ENCODE data around the gene COL4A2.
A peak's percentile ranks its signal among the peaks of the same experiment; 100 is the strongest.

The COL4A2 gene

DNA sequence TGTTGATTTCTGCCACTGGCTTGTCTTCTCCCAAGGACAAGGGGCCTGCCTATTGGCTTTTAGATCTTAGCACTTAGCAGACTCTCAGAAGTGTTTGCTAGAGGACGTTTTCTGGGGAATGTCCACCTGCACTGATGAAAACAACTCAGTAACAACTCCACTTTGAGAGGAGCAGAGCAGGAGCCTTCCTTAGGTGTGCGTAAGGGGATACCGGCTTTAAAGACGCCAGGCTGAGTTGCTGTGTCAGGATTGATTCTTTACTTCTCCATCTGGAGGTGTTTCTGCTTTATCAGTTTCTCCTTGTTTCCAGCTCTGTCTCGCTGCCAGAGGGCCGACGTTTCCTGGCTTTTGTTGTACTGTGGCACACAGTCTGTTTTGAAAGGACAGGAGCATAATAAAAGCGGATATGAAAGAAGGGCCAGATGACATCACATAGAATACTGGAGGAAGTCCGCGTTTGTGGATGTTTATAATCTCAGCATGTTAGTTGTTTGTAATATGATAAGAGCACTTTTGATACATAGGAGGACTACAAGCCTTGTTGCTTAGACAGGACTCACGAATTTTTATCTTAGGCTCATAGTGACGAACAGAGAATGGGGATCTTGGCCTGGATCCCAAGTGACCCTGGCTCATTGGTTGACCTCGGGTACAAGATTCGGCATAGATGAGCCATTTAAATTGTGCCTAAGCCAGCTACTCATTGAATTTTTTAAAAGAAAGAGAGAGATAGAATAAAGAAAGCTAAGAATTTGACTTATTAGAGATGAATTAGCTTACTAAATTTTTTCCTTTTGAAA, 34.6 kb downstream of the COL4A2 start:
- no peak for DNase-seq

DNA sequence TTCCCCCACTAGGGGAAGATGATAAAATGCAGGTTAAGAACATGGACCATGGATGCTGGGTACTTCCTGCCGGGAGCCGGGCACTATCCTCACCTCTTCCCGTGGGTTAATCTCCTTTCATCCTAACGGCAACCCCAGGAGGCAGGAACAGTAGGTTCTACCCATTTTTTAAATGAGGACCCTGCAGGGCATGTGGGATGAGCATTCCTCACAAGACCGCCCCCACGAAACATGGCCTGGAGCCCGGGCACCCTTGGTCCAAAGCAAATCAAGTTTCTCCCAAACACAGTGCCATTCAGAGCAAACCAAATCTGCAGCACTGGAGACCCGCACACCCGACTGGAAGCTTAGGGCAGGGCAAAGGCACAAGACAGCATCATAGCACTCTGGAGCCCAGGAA, 35.4 kb downstream of the COL4A2 start:
- DNase-seq: no peak

DNA sequence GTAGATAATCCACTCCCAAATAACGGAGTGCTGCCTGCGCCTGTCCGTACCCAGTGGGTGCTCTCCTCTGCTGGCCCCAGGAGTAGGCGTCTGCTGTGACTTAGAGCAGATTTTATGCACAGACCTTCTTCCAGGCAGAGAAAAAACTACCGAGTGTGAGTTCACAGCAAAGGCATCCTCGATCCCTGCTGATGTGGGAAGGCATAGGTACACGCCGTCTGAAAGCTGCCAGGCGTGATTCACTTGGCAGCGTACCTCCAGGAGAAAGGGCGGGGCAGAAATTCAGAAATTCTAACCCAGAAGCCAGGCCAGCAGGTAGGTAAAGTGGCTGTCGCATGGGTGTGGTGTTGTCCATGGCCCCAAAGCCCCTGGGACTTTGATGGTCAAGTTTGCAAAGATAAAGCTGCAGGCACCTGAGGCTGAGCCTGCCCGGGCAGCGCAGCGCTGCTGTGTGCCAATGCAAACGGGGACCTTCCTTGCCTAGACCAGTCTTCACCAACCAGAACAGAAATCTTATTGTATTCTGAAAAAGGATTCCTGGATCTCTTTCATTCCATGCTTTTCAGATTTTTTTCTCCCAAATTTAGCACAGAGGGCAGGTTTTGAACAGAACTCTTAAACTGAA, 36.3 kb downstream of the COL4A2 start:
- DNase-seq: no peak

DNA sequence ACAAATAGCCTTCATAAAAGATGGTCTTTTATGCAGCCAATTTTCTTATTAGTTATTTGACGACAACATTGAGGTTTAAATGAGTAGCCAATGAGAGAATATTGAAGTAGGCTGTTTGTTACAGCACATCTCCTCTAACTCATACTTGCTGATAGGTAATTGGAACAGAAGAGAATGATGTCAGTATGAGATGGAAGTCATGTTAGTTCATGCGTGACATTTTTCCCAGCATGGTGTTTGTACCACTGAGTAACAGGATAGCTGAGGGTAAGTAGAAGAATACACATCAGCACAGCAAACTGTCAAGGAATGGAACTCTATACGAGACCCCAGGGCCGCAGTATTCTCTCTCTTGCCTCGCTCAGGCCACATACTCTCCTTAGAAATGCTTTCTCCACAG, 37.2 kb downstream of the COL4A2 start:
- no peak for DNase-seq

DNA sequence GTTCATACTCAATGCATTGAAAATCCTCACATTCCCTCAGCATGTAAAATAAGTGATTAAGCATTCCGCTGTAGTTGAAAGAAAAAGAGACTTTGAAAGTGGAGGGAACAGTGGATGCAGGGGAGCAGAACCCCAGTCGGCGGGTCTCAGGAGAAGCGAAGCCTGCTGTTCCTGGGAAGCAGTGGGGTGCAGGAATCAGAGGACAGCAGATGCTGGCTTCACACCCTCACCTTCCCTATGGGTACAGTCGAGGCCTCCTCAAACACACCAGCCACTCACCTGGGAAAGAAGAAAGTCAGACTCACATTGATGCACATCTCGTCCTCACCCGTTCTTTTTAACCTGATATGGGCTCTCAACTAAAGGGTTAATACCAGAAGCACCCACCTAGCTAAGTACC, 38.2 kb downstream of the COL4A2 start:
- DNase-seq: no peak

DNA sequence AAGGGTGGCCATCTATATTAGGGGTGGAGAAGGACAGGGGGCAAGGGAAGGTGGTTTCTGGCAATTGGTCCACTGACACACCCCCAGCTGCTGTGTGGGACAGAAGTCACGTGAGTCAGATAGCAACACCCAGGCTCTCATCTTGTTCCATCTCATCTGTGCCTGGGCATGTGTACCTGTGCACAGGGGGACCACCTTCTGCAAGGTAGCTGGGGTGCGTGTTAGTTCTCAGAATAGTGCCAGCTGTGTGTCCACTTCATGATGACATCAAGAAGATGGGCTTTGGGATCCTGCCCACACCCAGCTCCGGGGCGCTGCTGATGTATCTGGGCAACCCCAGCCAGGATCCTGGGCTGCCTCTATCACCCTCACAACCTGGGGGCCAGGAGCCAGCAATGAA, 38.6 kb downstream of the COL4A2 start:
- no peak for DNase-seq

DNA sequence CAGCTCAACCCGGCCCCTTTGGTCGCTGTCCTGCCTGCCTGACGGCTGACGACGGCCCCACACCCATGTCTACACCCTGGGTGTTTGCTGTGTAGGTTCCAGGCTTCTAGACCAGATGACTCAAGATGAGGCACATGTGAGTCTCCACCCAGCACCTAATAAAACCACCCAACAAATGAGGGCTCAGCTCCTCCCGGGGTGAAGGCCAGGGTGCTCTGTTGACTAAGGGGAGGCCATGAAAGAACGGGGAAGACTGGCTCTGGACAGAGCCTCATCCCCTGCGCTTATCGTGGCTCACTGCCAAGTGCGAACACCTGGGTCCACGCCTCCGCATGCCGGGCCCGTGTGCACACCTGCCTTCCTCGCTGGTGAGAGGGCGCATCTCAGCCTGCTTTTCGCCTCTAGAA, 39.6 kb downstream of the COL4A2 start:
- no peak for DNase-seq

DNA sequence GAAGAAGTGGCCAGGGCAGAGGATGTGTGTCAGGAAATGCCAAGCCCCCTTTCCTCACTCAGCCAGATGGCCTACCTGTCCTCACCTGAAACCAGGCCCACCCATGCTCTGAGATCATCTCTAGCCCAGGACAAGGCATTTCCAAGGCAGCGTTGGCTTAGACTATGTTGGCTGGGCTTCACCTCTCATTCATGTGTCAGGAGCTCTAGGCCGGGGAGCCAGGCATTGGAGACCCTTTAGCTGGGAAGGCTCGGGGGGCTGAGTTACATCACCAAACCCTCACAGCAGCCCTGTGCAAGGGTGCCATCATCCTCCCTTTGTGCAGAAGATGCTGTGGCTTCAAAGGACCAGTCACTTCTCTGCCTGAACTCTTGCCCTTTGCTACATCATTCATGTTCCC, 40.0 kb downstream of the COL4A2 start:
- DNase-seq: no peak

DNA sequence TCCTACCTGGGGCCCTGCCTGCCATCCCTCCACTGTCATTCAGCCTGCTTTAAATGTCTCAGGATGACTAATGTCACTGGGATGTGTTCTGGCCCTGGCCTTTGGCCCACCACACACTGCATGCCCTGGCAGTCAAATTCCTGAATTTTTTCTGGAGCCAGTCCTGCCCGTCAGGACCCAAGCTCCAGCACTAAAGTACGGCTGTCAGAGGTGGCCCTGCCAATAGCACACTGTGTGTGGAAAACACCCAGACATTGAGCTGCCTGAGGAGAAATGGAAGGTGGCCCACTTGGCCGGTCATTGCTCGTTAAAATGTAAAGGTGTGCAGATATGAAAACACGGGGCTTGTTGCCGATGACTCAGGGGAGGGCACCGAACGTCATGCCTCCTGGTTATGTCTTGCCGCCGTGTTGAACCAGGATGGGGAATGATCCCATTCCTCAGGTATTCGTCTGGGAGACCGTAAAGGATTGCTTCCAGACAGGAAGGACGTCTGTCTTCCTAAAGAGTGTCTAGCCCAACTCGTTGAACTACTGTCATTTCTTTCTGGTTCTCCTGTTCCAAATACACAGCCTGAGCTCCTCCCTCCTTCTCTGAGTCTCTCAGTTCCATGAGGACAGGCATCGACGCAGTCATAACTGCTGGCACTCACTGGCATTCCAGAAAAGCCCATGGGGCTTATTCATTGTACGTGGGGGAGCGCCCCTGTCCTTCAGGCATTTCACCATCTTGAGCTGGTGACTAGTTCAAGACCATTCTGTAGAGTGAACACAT, 40.6 kb downstream of the COL4A2 start:
- peak; percentile 11 to 16 for DNase-seq

DNA sequence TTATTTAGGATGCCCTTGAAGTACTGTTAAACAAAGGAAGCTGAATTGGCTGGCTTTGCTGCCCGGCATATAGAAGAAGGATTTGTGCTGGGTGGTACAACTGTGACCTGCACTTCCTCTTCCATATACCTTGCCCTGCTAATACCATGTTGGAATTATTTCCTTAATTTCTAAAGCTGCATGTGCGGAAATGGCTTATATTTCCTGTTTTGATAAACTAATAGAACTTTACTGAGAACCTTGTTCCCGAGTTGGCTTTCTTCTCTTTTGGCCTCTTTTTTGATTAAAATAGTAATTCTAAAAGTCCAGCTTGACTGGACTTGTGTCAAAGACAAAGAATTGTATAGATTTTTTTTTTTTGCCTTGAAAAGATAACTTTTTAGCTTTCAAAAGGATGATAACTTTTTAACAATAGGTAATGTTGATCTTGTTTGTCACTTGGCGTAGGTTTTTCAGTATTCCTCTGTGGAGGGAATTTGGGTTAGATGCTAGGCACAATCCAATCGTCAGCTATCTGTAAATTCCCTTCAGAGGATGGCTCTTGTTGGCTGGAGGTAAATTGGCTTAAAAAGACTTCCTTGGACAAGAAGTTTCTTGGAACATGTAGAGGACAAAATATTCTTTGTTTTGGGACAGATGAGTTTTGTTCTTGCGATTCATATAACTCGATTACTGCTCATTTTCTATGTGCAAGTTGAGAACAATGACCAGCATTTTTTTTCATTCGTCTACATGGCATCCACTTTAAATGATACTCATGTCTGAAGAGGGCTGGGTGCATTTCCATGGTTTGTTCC, 41.4 kb downstream of the COL4A2 start:
- no peak for DNase-seq

DNA sequence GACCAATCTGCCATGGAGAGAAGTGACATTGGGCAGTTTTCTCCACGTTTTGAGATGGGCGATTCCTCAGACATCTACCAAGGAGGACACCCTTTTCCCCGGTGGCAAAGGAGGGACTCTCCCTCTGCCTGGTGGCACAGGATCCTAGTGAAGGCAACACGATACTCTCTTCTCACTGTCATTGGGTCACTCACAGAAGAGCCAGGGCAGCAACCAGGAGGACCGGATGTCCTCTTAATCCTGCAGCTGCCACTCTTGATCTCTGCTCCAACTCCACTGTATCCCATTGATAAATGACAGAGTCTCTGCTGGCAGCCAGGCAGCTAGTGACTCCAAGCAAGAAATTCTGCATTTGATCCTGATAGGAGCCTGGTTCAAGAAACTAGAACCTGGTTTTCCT, 42.2 kb downstream of the COL4A2 start:
- no peak for DNase-seq

DNA sequence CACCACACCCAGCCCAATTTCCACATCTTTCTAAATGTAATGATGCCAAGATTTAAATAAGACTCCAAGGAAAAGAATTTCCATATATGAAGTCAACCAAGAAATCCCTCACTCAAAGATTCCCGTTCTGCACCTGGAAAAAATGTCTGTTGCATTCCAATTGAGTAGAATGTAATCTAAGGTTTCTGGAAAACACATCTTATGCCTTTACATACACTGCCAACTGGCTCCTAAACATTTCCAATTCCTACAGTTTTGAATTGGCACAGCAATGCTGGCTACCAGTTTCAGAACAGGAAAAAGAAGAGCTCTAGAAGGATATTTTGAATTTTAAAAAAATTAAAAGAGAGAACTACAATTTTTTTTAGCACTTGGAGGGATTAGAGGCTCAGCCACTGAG, 43.0 kb downstream of the COL4A2 start:
- no peak for DNase-seq

DNA sequence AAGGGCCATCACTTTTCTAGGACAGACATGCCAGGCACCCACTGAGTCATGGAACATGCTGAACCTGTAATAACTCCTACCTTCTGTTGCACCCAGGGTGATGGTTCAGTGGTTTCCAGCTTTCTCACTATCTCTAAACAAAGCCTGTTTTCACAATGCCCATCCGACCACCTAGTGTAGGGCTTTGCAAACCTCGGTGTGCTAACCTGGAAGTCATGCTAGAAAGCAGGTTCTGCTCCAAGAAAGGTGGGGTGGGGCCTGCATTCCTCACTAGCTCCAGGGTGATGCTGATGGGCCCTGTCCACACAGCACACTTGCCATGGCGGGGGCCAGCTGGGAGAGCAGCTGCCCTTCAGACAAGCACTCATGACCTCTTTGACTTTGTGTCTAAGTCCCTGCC, 43.4 kb downstream of the COL4A2 start:
- DNase-seq: no peak

DNA sequence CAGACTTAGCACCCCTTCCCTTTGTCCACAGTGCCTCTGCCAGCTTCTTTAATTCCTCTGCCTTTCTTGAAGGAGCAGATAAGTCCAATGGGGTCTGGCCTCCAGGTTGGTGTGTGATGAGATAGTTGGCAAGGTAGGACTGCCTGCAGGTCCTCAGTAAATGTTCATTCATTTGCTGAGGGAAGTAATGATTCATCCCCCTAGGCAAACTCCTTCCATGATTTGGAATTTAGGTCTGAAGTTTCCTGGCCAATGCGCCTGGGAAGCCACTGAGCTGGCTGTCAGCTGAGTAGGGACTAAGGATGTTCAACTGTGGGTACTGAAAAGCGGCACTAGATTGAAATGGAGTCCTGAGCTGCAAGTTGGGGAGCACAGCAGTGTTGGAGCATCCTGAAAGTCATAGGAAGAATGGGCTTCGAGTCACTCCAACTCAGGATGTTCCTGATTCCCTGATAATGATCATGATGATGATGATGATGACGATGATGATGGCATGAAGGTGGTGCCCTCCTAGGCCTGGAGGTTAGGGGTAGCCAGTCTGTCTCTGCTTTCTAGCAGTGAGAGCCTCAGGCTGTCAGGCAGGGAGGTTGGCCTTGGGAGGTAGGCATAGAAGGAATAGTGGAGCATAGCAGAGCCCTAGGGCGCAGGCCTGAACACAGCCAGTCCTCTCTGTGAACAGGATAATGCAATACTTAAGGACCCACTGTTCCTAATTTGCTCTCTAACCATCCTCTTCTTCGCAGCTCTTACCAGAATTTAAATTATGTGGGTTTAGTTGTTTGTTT, 44.7 kb downstream of the COL4A2 start:
- no peak for DNase-seq

DNA sequence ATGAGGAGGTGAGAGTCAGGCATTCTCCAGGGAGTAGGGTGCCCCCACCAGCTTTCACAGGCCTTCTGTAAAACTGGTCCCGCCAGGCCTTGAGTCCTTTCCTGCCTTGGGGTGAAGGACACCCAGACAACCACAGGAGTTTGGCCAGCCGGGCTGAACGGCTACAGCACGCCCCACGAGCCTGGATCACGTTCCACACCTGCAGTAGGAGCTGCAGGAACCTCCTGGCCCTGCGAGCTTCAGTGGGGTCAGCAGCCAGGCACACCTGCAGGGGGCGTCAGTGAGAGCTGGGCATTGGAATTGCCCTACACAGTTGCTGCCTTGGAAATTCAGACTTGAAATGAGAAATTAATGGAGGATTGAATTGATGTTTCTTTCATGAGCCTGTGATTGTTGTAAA, 45.7 kb downstream of the COL4A2 start:
- no peak for DNase-seq

DNA sequence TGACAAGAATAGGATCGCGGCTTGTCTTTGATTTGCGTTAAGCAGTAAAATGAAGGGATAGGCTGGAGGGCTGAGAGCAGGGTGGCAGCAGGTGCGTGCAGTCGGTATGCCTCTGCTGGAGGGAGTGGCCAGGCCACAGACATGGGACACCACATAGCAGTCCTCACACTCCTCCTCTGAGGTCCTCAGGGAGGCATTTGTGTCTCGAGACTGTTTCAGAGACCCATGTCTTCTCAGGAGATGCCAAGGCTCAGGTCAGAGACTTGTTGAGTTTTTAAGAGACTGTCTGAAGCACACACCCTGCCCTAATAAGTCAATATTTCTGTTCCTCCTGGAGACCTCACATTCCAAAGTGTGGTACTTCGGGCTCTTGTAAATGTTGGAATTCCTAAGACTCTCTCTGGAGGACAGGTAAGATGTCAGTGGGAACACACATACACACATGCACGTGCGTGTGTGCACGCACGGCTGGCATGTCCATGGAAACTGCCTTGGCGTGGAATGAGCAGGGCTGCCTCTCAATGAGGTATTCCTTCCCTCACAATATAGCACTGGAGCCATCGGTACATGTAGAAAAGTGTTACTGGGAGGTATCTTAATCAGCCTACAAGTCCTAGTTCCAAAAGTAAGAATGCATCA, 46.4 kb downstream of the COL4A2 start:
- DNase-seq: no peak

DNA sequence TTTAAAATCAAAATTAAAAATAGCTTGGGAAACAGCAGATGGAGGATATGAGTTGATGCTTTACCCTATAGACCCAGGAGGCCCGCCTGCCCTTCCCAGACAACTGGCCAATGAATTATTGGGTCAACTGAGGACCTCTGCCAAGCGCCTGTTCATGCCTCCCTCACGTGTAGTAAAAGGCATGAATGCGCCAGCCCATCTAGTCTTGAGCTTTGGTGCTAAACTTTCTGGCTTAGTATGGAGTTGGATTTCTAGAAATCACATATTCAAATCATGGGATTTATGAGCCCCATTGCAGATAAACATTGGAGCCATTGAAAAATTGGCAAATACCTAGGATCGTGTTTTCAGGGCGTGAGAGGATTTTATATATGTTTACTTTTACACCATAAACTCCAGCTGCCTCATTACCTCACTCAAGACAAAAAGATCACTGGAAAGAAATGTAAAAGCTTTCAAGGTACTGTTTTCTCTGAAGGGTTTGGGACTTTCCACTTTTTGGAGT, 47.1 kb downstream of the COL4A2 start:
- no peak for DNase-seq

DNA sequence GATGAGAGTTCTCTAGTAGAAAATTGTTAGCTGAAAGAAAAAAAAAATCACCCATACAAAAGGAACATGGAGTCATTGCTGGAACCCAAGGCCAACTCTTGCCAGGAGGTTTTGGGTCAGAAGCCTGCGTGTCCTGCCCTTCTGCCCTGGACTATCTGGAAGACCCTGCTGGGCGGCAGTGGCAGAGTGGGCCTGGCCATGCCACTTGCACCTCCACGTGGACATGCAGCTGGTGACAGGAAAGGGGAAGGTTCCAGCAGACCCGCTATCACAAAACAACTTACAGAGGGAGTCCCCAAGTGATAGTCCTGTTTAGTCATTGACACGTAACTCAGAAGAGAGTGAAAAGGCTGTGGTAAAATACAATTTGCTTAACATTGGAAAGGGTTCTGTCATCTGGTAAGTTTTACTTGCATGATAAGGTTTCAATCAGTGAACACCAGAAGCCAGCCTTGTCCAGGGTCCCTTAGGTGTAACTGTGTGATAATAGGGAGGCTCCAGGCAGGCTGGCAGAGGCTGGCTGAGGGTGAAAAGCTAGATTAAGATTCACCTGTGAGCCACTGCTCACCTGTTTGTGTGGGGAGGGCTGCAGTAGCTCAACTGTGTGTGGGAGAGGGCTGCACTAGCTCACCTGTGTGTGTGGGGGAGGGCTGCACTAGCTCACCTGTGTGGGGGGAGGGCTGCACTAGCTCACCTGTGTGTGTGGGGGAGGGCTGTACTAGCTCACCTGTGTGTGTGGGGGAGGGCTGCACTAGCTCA, 47.8 kb downstream of the COL4A2 start:
- no peak for DNase-seq

DNA sequence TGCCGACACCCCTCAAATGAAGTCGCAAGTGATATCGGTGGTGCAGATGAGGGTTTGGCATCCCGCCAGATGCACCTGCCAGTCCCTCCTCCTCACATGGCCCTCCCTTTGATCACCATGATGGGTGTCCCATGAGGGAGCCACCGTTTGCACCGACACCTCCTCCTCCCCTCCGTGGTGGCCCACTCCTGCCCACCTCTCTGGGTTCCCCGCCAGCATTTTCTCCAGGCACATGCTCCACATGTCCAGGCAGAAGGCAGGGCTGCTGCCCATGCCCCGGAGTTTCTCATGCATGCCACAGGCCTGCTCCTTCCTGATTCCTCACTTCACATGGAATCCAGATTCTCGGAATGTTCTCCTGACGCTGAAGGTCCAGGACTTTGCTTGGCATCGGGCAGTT, 49.3 kb downstream of the COL4A2 start:
- DNase-seq: no peak

DNA sequence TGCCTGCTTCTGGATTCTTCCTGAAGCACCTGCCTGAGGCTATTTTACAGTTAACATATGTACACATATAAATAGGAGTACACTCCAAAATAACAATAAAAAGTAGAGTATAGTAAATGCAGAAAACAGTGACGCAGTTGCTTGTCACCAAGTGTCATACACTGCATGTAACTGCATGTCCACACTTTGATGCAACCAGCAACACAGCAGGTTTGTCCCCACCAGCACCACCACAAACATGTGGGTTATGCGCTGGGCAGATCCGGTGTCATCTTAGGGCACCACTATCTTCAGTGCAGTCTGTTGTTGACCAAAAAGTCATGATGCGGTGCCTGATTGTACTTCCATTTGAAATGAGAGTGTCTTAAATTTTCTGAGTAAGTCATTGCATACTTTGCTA, 51.3 kb downstream of the COL4A2 start:
- DNase-seq: no peak

DNA sequence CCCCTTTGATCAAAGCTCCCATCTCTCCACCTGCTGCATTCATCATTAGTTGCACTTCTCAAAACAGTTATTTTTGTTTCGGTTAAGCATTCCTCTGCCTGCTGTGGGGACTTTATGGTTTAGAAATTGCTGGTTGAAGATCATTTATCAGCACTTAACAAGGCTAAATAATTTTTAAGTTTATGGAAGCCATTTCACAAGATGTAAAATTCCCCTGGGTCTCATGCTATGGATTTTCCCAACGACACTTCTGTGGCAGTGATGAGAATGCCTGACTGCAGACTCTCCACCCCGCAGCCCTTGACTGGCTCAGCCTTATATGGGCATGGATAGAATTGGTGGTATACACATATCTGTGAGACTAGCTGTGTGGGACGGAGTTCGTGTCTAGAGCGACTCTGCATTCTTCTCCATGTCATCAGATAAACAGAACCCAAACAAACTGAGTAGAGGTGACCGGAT, 52.8 kb downstream of the COL4A2 start:
- no peak for DNase-seq
